Measurements from ENCODE around the gene TMEM150B.

DNA sequence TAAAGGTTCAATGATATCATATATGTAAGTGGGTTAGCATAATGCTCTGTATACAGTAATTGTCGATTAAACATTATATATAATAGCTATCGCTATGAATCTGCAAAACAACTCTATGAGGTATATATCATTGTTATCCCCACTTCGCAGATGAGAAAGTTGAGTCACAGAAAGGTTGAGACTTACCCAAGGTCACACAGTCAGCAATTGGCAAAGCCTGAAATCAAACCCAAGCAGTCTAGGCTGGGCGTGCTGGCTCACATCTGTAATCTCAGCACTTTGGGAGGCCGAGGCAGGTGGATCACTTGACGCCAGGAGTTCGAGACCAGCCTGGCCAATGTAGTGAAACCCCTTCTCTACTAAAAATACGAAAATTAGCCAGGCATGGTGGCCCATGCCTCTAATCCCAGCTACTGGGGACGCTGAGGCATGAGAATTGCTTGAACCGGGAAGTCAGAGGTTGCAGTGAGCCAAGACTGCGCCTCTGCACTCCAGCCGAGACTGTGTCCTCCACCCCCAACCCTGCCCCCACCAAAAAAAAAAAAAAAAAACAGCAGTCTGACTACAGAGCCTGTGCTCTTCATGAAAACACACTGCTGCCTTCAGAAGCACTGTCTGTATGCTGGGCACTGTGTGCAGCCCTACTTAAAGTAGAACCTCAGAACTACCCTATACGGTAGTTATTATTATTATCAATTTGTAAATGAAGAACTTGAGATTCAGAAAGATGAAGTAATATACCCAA is 46.6 kb downstream of the TMEM150B start:
- TF ChIP-seq, protein P1, sequence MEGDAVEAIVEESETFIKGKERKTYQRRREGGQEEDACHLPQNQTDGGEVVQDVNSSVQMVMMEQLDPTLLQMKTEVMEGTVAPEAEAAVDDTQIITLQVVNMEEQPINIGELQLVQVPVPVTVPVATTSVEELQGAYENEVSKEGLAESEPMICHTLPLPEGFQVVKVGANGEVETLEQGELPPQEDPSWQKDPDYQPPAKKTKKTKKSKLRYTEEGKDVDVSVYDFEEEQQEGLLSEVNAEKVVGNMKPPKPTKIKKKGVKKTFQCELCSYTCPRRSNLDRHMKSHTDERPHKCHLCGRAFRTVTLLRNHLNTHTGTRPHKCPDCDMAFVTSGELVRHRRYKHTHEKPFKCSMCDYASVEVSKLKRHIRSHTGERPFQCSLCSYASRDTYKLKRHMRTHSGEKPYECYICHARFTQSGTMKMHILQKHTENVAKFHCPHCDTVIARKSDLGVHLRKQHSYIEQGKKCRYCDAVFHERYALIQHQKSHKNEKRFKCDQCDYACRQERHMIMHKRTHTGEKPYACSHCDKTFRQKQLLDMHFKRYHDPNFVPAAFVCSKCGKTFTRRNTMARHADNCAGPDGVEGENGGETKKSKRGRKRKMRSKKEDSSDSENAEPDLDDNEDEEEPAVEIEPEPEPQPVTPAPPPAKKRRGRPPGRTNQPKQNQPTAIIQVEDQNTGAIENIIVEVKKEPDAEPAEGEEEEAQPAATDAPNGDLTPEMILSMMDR (IDR thresholded peaks at IDR 0.05; ENCODE audit: borderline replicate concordance, extremely low read depth, low read length, poor library complexity, severe bottlenecking) = no peak
- no peak for TF ChIP-seq EZH2 (IDR thresholded peaks at IDR 0.05; ENCODE audit: borderline replicate concordance, low read depth, low read length, severe bottlenecking)

All from DND-41 (cell line).